NCI-H1694 treated with DMSO at 0.1 percent for 48 hours (cell line): ENCODE results near the gene ITGAX.

Experiments used
- DNase-seq: peaks from one replicate; lab custom pipeline; 2025; lab: John Stamatoyannopoulos, UW

Gene ITGAX

GRCh38 chr16:31375231-31375630, 20.3 kb downstream of the ITGAX start:
- DNase-seq = no peak

- DNase-seq = no peak
Measured at GRCh38 chr16:31376705-31377104, 21.7 kb downstream of the ITGAX start.

- DNase-seq = no peak
Measured at GRCh38 chr16:31377210-31377903, 22.4 kb downstream of the ITGAX start.

- no peak for DNase-seq
Measured at GRCh38 chr16:31380201-31380600, 25.2 kb downstream of the ITGAX start.

- peak; percentile 4 for DNase-seq
Measured at GRCh38 chr16:31382485-31383161, 27.6 kb downstream of the ITGAX start.

- no peak for DNase-seq
Measured at GRCh38 chr16:31385680-31386079, 30.7 kb downstream of the ITGAX start.

- no peak for DNase-seq
Measured at GRCh38 chr16:31386157-31386984, 31.4 kb downstream of the ITGAX start.

GRCh38 chr16:31388535-31388934, 33.6 kb downstream of the ITGAX start:
- DNase-seq = no peak

- no peak for DNase-seq
Measured at GRCh38 chr16:31390504-31391041, 35.6 kb downstream of the ITGAX start.

GRCh38 chr16:31393056-31393455, 38.1 kb downstream of the ITGAX start, which contains the start of gene ITGAD:
TSS of gene ITGAD (plus strand) at chr16:31393335. CDS start at chr16:31393361, 26 bp downstream.
- no peak for DNase-seq

- DNase-seq = no peak
Measured at GRCh38 chr16:31395647-31396046, 40.7 kb downstream of the ITGAX start.

GRCh38 chr16:31397096-31397660, 42.2 kb downstream of the ITGAX start:
- DNase-seq = no peak

- DNase-seq = no peak
Measured at GRCh38 chr16:31397701-31398100, 42.7 kb downstream of the ITGAX start.

GRCh38 chr16:31400191-31400590, 45.2 kb downstream of the ITGAX start:
- DNase-seq = no peak

- DNase-seq = no peak
Measured at GRCh38 chr16:31401436-31401835, 46.5 kb downstream of the ITGAX start.

GRCh38 chr16:31402687-31403086, 47.7 kb downstream of the ITGAX start:
- no peak for DNase-seq

GRCh38 chr16:31403590-31404352, 48.8 kb downstream of the ITGAX start:
- DNase-seq = no peak

GRCh38 chr16:31404353-31405064, 49.5 kb downstream of the ITGAX start:
- DNase-seq = no peak

- DNase-seq = no peak
Measured at GRCh38 chr16:31407406-31407805, 52.4 kb downstream of the ITGAX start.

GRCh38 chr16:31409433-31409832, 54.5 kb downstream of the ITGAX start:
- no peak for DNase-seq

- no peak for DNase-seq
Measured at GRCh38 chr16:31410082-31410481, 55.1 kb downstream of the ITGAX start.
